K562 (cell line): ENCODE results near the gene CCDC187. TPM values are rescaled to one million over a fixed set of nuclear protein-coding genes. Genes with fewer than 3 reads are reported as not detected.

Source experiments
- ARNT ChIP-seq, 2 experiments: fragments of 450-650 bp; IDR thresholded peaks; 2 replicates each; pipeline ENCODE4 v1.6.1; 2016; ENCODE audit warnings: mild to moderate bottlenecking in 1 of 2
- CBX1 ChIP-seq: sonication (generic); IDR thresholded peaks from 2 replicates; pipeline ENCODE4 v1.6.1; 2016; ENCODE audit warnings: antibody characterized with exemption, low read depth, mild to moderate bottlenecking
- CSDE1 ChIP-seq, 2 experiments: fragments of 450-650 bp; IDR thresholded peaks; 2 replicates each; pipeline ENCODE4 v1.6.1; 2016; ENCODE audit warnings: mild to moderate bottlenecking in 1 of 2
- ETV5 ChIP-seq: sonication (generic); formaldehyde crosslinking; IDR thresholded peaks from 2 replicates; pipeline ENCODE4 v1.4.0; 2020; ENCODE audit warnings: low read depth, mild to moderate bottlenecking, missing genetic modification reagents
- EZH2 ChIP-seq: IDR thresholded peaks from 2 replicates; pipeline ENCODE4 v1.6.1; 2012; ENCODE audit warnings: low read depth, mild to moderate bottlenecking, inconsistent platforms, low read length, borderline replicate concordance
- FOXA3 ChIP-seq, 2 experiments: fragments of 450-650 bp in 1 of 2; sonication (generic) in 1 of 2; formaldehyde crosslinking; IDR thresholded peaks in 1 of 2; conservative IDR thresholded peaks in 1 of 2; 2 replicates each; pipeline versions ENCODE4 v1.4.0 to v1.8.0; 2020 to 2022; ENCODE audit warnings: mild to moderate bottlenecking in 2 of 2, missing genetic modification reagents in 1 of 2
- GABPA ChIP-seq: fragments of 200-800 bp; sonication (Bioruptor generic); conservative IDR thresholded peaks from 2 replicates; pipeline ENCODE4 v1.6.1; 2016; ENCODE audit warnings: low read depth, missing genetic modification characterization, missing compliant biosample characterization
- GTF2B ChIP-seq: IDR thresholded peaks from 2 replicates; pipeline ENCODE4 v1.6.1; 2011; ENCODE audit not compliant: insufficient read length; ENCODE audit errors: extremely low read depth
- HBP1 ChIP-seq: fragments of 450-650 bp; formaldehyde crosslinking; IDR thresholded peaks from 2 replicates; pipeline ENCODE4 v1.4.0; 2022; ENCODE audit warnings: missing genetic modification characterization
- HMGXB4 ChIP-seq: sonication (generic); formaldehyde crosslinking; IDR thresholded peaks from 2 replicates; pipeline ENCODE4 v1.8.1; 2023; ENCODE audit warnings: mild to moderate bottlenecking, missing genetic modification reagents
- KAT8 ChIP-seq: fragments of 450-650 bp; IDR thresholded peaks from 2 replicates; pipeline ENCODE4 v1.6.1; 2016; ENCODE audit warnings: low read depth, mild to moderate bottlenecking
- NR0B1 ChIP-seq: fragments of 450-650 bp; IDR thresholded peaks from one replicate; pipeline ENCODE4 v1.6.1; 2018; ENCODE audit warnings: mild to moderate bottlenecking, moderate library complexity; ENCODE audit not compliant: partially characterized antibody
- RBM34 ChIP-seq: fragments of 200-400 bp; formaldehyde crosslinking; IDR thresholded peaks from 2 replicates; pipeline ENCODE4 v1.6.1; 2018; ENCODE audit warnings: low read length, borderline replicate concordance; ENCODE audit not compliant: insufficient read depth
- SP1 ChIP-seq: sonication (generic); formaldehyde crosslinking; IDR thresholded peaks from 2 replicates; pipeline ENCODE4 v1.8.1; 2022; ENCODE audit warnings: mild to moderate bottlenecking, missing genetic modification reagents
- SREBF2 ChIP-seq: sonication (generic); formaldehyde crosslinking; IDR thresholded peaks from 2 replicates; pipeline ENCODE4 v1.4.0; 2020; ENCODE audit warnings: mild to moderate bottlenecking, missing genetic modification reagents
- STAG1 ChIP-seq: sonication (generic); formaldehyde crosslinking; IDR thresholded peaks from 2 replicates; pipeline ENCODE4 v1.5.0; 2020; ENCODE audit warnings: missing genetic modification reagents, borderline replicate concordance
- TCF15 ChIP-seq: fragments of 250-450 bp; sonication (Bioruptor Pico); IDR thresholded peaks from 2 replicates; pipeline ENCODE4 v1.8.0; 2022; ENCODE audit warnings: moderate library complexity, mild to moderate bottlenecking, inconsistent platforms
- TEAD2 ChIP-seq: fragments of 450-650 bp; IDR thresholded peaks from 2 replicates; pipeline ENCODE4 v1.6.1; 2016; ENCODE audit warnings: missing genetic modification characterization, control low read depth, missing compliant biosample characterization
- ZFP30 ChIP-seq: fragments of 250-450 bp; sonication (Bioruptor Pico); IDR thresholded peaks from 2 replicates; pipeline ENCODE4 v1.8.0; 2022; ENCODE audit warnings: moderate library complexity, mild to moderate bottlenecking, inconsistent platforms, borderline replicate concordance
- ZNF124 ChIP-seq: sonication (generic); formaldehyde crosslinking; IDR thresholded peaks from 2 replicates; pipeline ENCODE4 v1.8.1; 2022; ENCODE audit warnings: missing genetic modification reagents
- ZNF584 ChIP-seq: fragments of 200-800 bp; sonication (Bioruptor generic); IDR thresholded peaks from 2 replicates; pipeline ENCODE4 v1.6.1; 2016; ENCODE audit warnings: low read depth, mild to moderate bottlenecking, missing genetic modification characterization, missing compliant biosample characterization
- ZNF668 ChIP-seq: fragments of 250-450 bp; sonication (Bioruptor Pico); IDR thresholded peaks from 2 replicates; pipeline ENCODE4 v1.8.0; 2022; ENCODE audit warnings: mild to moderate bottlenecking, inconsistent platforms
- ZNF695 ChIP-seq: fragments of 450-650 bp; formaldehyde crosslinking; IDR thresholded peaks from 2 replicates; pipeline ENCODE4 v1.4.0; 2020; ENCODE audit warnings: mild to moderate bottlenecking, moderate library complexity
- polyA plus RNA-seq, 8 experiments: library from polyadenylated mRNA; depleted of rRNA in 4 of 8; stranded (reverse) in 5 of 8; unstranded in 3 of 8; fragments of >200 nt; fragmentation: Nextera tagmentation in 2 of 8; fragmentation: Illumina TruSeq in 1 of 8; extraction: Ambion mirVana in 2 of 8; extraction: Trizol in 1 of 8; gene quantifications; 2 replicates each; pipeline versions ENCODE4 v1.2.1 to v1.2.3, GENCODE V29; 2011 to 2014; ENCODE audit warnings: inconsistent platforms in 1 of 8, missing spikeins in 1 of 8
- total RNA-seq, 7 experiments: library from RNA; depleted of rRNA in 6 of 7; stranded (reverse); fragments of >200 nt in 6 of 7; fragmentation: Illumina TruSeq in 2 of 7; extraction: Trizol in 2 of 7; gene quantifications; 2 replicates each; pipeline versions ENCODE4 v1.2.1 to v1.2.3, GENCODE V29; 2011 to 2021; ENCODE audit warnings: low replicate concordance in 1 of 7

The CCDC187 gene
- total and polyA plus RNA-seq, 9 of the 15 experiments (the other 6 are each of a cell fraction or from before 2014, with no cell fraction given) = not detected

GRCh38 chr9:136307215-136307750 lies 3.4 kb upstream of the CCDC187 start (continued):
- TF ChIP-seq SP1 (CRISPR knock-in tag) (peak; percentile 47), STAG1 (CRISPR knock-in tag) (no peak), ZFP30 (CRISPR knock-in tag) (no peak), HBP1 (CRISPR knock-in tag) (peak; percentile 83), EZH2 (no peak), GABPA (no peak), HMGXB4 (CRISPR knock-in tag) (no peak), ZNF584 (no peak), FOXA3 (CRISPR knock-in tag; conservative IDR thresholded peaks at IDR 0.05 in 1 of 2, IDR thresholded peaks at IDR 0.05 in 1 of 2) (no peak), GTF2B (no peak), KAT8 (no peak), CBX1 (peak; percentile 36; the same call in 1 of the 2 replicates), NR0B1 (no peak), TCF15 (CRISPR knock-in tag) (no peak), SREBF2 (no peak), ARNT (IDR thresholded peaks at IDR 0.05) (peak; percentile 62 to 64; a peak in 2 of 4 replicates), ZNF695 (CRISPR knock-in tag) (no peak), TEAD2 (tag) (no peak), RBM34 (no peak), ZNF668 (CRISPR knock-in tag) (no peak), CSDE1 (IDR thresholded peaks at IDR 0.05) (peak; percentile 39 to 48; a peak in 1 of 4 replicates), ZNF124 (CRISPR knock-in tag) (peak; percentile 41; the same call in 1 of the 2 replicates), ETV5 (0 out of 2 replicates have a peak, but pooled peaks have one; percentile 36)
